Endothelial cell of umbilical vein (primary cell): ENCODE results near the gene MUC13. TPM values are rescaled to one million over a fixed set of nuclear protein-coding genes. Genes with fewer than 3 reads are reported as not detected.

Experiments
- BruUV-seq: library from RNA; stranded (reverse); fragments of 400-500 nt; replicated peaks from 2 replicates; lab custom pipeline; 2021; lab: Mats Ljungman, UMichigan
- CTCF ChIA-PET: fragments of 300-600, 350-600 bp; sonication (Branson Sonifier 250); formaldehyde crosslinking; loops from one replicate; lab custom pipeline; 2021; ENCODE audit warnings: antibody characterized with exemption, inconsistent platforms; lab: Charles Lee
- POLR2A ChIA-PET: fragments of 300-600, 350-600 bp; sonication (Branson Sonifier 250); formaldehyde crosslinking; loops from one replicate; lab custom pipeline; 2021; ENCODE audit warnings: antibody characterized with exemption, inconsistent platforms; lab: Charles Lee
- DNase-seq: peaks from one replicate; pipeline ENCODE4 v3.0.0-alpha.2; 2011; ENCODE audit warnings: low read depth, low spot score
- FAIRE-seq: peaks from 2 replicates; lab custom pipeline; 2011; peaks lifted over from hg19 to GRCh38; lab: Jason Lieb, UNC
- H2AFZ ChIP-seq: 2 replicates; pipeline ENCODE4 v1.6.0; 2012; ENCODE audit warnings: low read depth, low read length, control low read depth, inconsistent platforms
- H3K27ac ChIP-seq: 2 replicates; pipeline ENCODE4 v1.5.1; 2011; ENCODE audit warnings: low read depth, mild to moderate bottlenecking, control low read depth, low read length, moderate library complexity; ENCODE audit not compliant: insufficient read depth
- H3K27me3 ChIP-seq, 2 experiments: 2 replicates each; pipeline versions ENCODE4 v1.6.0 to v1.6.1; 2011; ENCODE audit warnings: low read length in 2 of 2, mixed read lengths in 1 of 2; ENCODE audit not compliant: control insufficient read depth in 2 of 2, insufficient read depth in 2 of 2
- H3K36me3 ChIP-seq, 2 experiments: 2 replicates in 1 of 2; 3 replicates in 1 of 2; pipeline ENCODE4 v1.5.1; 2011; ENCODE audit warnings: low read length in 2 of 2, mild to moderate bottlenecking in 1 of 2, moderate library complexity in 1 of 2; ENCODE audit not compliant: control insufficient read depth in 2 of 2, insufficient read depth in 2 of 2; ENCODE audit errors: extremely low read depth in 1 of 2
- H3K4me1 ChIP-seq: 3 replicates; pipeline ENCODE4 v1.5.1; 2011; ENCODE audit warnings: mild to moderate bottlenecking, low read length; ENCODE audit not compliant: control insufficient read depth, insufficient read depth; ENCODE audit errors: extremely low read depth
- H3K4me2 ChIP-seq: 2 replicates; pipeline ENCODE4 v1.6.1; 2011; ENCODE audit warnings: low read length, control low read depth, mixed read lengths; ENCODE audit not compliant: insufficient read depth
- H3K4me3 ChIP-seq, 3 experiments: fragments of 200-600 bp in 1 of 3; sonication (generic), shearing (Covaris generic) in 1 of 3; replicated peaks in 1 of 3; 2 replicates each; pipeline ENCODE4 v1.5.1; 2011 to 2016; ENCODE audit warnings: control low read depth in 3 of 3, low read length in 3 of 3, mild to moderate bottlenecking in 2 of 3, inconsistent platforms in 1 of 3, low read depth in 1 of 3, moderate library complexity in 1 of 3; ENCODE audit not compliant: insufficient read depth in 1 of 3
- H3K79me2 ChIP-seq: 2 replicates; pipeline ENCODE4 v1.6.0; 2012; ENCODE audit warnings: low read length, inconsistent platforms; ENCODE audit not compliant: control insufficient read depth, insufficient read depth
- H3K9ac ChIP-seq: replicated peaks from 2 replicates; pipeline ENCODE3; 2011; ENCODE audit warnings: low read length, control low read depth; ENCODE audit not compliant: insufficient read depth; ENCODE audit errors: extremely low read depth
- H3K9me1 ChIP-seq: replicated peaks from 3 replicates; pipeline ENCODE4 v1.6.0; 2011; ENCODE audit warnings: mild to moderate bottlenecking, low read length; ENCODE audit not compliant: control insufficient read depth, insufficient read depth; ENCODE audit errors: extremely low read depth
- H3K9me3 ChIP-seq: replicated peaks from 2 replicates; pipeline ENCODE4 v1.5.1; 2012; ENCODE audit warnings: low read length, inconsistent platforms; ENCODE audit not compliant: control insufficient read depth, insufficient read depth
- H4K20me1 ChIP-seq: replicated peaks from 2 replicates; pipeline ENCODE3; 2011; ENCODE audit warnings: mild to moderate bottlenecking, low read length; ENCODE audit not compliant: control insufficient read depth, insufficient read depth; ENCODE audit errors: extremely low read depth
- EZH2 ChIP-seq: IDR thresholded peaks from 2 replicates; pipeline ENCODE4 v1.6.1; 2012; ENCODE audit warnings: borderline replicate concordance, low read depth, mild to moderate bottlenecking, moderate library complexity, low read length, inconsistent platforms; ENCODE audit not compliant: severe bottlenecking
- FOS ChIP-seq: IDR thresholded peaks from 2 replicates; pipeline ENCODE4 v1.6.1; 2011; ENCODE audit warnings: mild to moderate bottlenecking, low read length, moderate library complexity, borderline replicate concordance; ENCODE audit not compliant: insufficient read depth
- GATA2 ChIP-seq: IDR thresholded peaks from 2 replicates; pipeline ENCODE4 v1.7.0; 2011; ENCODE audit warnings: low read depth, mild to moderate bottlenecking, moderate library complexity, mixed read lengths, low read length; ENCODE audit not compliant: insufficient read length, insufficient read depth
- JUN ChIP-seq: IDR thresholded peaks from 2 replicates; pipeline ENCODE4 v1.6.1; 2011; ENCODE audit warnings: borderline replicate concordance, low read depth; ENCODE audit not compliant: insufficient read length, insufficient read depth
- MYC ChIP-seq: IDR thresholded peaks from one replicate; pipeline ENCODE4 v1.6.1; 2011; ENCODE audit warnings: mild to moderate bottlenecking, low read depth, low read length
- POLR2A ChIP-seq: IDR thresholded peaks from 2 replicates; pipeline ENCODE4 v1.6.1; 2012; ENCODE audit warnings: low read depth, mild to moderate bottlenecking, control low read depth, low read length
- POLR2AphosphoS5 ChIP-seq: IDR thresholded peaks from 2 replicates; pipeline ENCODE4 v1.6.1; 2012; ENCODE audit warnings: low read depth, mild to moderate bottlenecking, control low read depth, low read length, moderate library complexity; ENCODE audit not compliant: insufficient read depth
- dilution Hi-C: fragments of 300-500 bp; cut with MboI; formaldehyde crosslinking; loops from one replicate; pipeline ENCODE4 v1.15.0; 2019; ENCODE audit warnings: low sequenced_read_pairs; ENCODE audit not compliant: extremely low pct_ligation_motif_present
- intact Hi-C: fragments of 100-400 bp; cut with micrococcal nuclease; formaldehyde crosslinking; loops from one replicate; pipeline ENCODE4 v1.10.0; 2022
- polyA plus RNA-seq, 4 experiments: library from polyadenylated mRNA; depleted of rRNA in 3 of 4; stranded (reverse) in 3 of 4; unstranded in 1 of 4; fragments of >200 nt; gene quantifications; 2 replicates each; pipeline versions ENCODE4 v1.2.1 to v1.2.3, GENCODE V29; 2011 to 2012; ENCODE audit warnings: missing spikeins in 1 of 4
- total RNA-seq: library from RNA; stranded (reverse); gene quantifications from 2 replicates; pipeline ENCODE4 v1.2.3, GENCODE V29; 2021
- TF ChIP-seq, protein P1 (sequence below), 2 donors: IDR thresholded peaks; 1 replicate in 1 of 2; 2 replicates in 1 of 2; pipeline ENCODE4 v1.5.1; 2011; ENCODE audit warnings: low read length in 2 of 2, mild to moderate bottlenecking in 2 of 2, moderate library complexity in 2 of 2, control low read depth in 1 of 2, inconsistent platforms in 1 of 2, low read depth in 1 of 2; ENCODE audit not compliant: insufficient read depth in 1 of 2; ENCODE audit errors: extremely low read depth in 1 of 2
- TF ChIP-seq, protein P2 (sequence below): IDR thresholded peaks from 2 replicates; pipeline ENCODE4 v1.6.1; 2011; ENCODE audit not compliant: insufficient read depth, insufficient read length

Gene MUC13
- total and polyA plus RNA-seq, 2 donors (not counting 3 experiments of a cell fraction or from before 2014, with no cell fraction given): not detected

DNA sequence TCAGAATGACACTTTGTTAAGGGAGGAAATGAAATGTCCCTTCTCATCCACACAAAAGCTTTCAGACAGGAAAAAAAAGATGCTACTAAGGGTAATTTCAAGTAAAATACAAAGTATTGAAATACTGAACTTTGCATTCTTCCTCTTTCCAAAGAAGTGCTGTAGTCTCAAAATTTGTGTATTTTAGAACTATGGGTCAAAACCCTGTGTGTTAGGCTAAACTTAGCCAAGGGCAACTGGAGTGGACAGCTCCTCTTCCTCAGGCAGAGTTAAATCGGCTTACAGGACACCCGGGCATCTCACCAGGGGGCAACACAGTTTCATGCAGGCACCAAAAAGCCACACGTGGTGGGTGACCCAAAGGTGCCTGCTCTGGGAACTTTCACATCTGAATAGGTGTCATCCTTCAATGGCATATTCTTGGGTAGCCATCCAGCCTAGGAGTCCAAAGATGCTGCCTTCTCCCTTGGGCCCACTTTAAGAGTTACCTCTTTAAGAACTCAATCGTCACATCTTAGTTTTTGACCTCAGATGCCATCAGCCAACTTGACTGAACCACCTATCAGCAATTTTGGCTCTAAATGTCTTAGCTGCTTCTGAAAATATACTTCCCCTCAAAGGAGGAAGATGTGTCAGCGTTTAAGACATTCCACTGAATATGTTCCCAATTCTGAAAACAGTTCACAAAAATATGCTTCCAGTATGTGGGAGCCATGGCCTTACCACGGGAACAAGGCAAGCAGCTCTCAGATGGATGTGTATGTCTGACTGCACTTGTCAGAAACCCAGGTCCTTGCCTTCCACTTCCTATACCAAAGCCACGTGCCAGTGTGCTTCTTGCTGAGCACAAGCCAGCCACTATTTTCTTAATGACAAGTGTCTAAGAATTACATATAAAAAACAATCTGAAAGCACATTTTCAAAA lies 32.2 kb upstream of the MUC13 start:
- ChIA-PET POLR2A (no interaction called here), CTCF (interaction anchor here (1.4 kb wide), 1 partner anchor 11 kb away, joined by 3 read pairs; no protein-coding TSS in a partner anchor)
- Histone ChIP-seq H3K9ac (no peak overlapping the region), H4K20me1 (no peaks in the 10 kb centered on the region), H3K9me1 (no peaks in the 10 kb centered on the region), H3K9me3 (no peaks in the 10 kb centered on the region), H3K36me3 (peaks cover 4 to 15% of the 10 kb centered on the region in 2 experiments), H3K27me3 (no peaks in the 10 kb centered on the region), H3K4me1 (peaks cover 3% of the 10 kb centered on the region), H2AFZ (no peak overlapping the region), H3K27ac (no peak overlapping the region), H3K79me2 (no peaks in the 10 kb centered on the region), H3K4me2 (no peak overlapping the region), H3K4me3 (no peak overlapping the region)
- BruUV-seq: no TSS peak
- no peak for FAIRE-seq
- intact Hi-C loops (no loop called here), dilution Hi-C loops (no loop called here)
- DNase-seq: no peak
- TF ChIP-seq MYC: no peak
- TF ChIP-seq POLR2AphosphoS5: no peak
- TF ChIP-seq JUN: no peak
- TF ChIP-seq, protein P1, sequence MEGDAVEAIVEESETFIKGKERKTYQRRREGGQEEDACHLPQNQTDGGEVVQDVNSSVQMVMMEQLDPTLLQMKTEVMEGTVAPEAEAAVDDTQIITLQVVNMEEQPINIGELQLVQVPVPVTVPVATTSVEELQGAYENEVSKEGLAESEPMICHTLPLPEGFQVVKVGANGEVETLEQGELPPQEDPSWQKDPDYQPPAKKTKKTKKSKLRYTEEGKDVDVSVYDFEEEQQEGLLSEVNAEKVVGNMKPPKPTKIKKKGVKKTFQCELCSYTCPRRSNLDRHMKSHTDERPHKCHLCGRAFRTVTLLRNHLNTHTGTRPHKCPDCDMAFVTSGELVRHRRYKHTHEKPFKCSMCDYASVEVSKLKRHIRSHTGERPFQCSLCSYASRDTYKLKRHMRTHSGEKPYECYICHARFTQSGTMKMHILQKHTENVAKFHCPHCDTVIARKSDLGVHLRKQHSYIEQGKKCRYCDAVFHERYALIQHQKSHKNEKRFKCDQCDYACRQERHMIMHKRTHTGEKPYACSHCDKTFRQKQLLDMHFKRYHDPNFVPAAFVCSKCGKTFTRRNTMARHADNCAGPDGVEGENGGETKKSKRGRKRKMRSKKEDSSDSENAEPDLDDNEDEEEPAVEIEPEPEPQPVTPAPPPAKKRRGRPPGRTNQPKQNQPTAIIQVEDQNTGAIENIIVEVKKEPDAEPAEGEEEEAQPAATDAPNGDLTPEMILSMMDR (IDR thresholded peaks at IDR 0.05; ENCODE audit: extremely low read depth in 1 of 2, insufficient read depth in 1 of 2, low read depth in 1 of 2, low read length in 2 of 2): no peak
- no peak for TF ChIP-seq FOS
- TF ChIP-seq POLR2A: no peak
- no peak for TF ChIP-seq EZH2
- TF ChIP-seq GATA2: no peak
- TF ChIP-seq, protein P2, sequence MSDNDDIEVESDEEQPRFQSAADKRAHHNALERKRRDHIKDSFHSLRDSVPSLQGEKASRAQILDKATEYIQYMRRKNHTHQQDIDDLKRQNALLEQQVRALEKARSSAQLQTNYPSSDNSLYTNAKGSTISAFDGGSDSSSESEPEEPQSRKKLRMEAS: no peak
